GM12891 (cell line): ENCODE results near the gene NDUFB1.

Source experiments
- POLR2A ChIP-seq: IDR thresholded peaks from 2 replicates; pipeline ENCODE4 v1.6.1; 2011; ENCODE audit warnings: low read depth, low read length, control low read depth
- TAF1 ChIP-seq: IDR thresholded peaks from 2 replicates; pipeline ENCODE4 v1.6.1; 2011; ENCODE audit warnings: low read depth, low read length, control low read depth

- TF ChIP-seq TAF1 (no peak), POLR2A (no peak)
These were observed 18.0 kb downstream of the NDUFB1 start for GRCh38 chr14:92103363-92103989.
